Measurements from ENCODE around the gene PLCB3. TPM values are rescaled to one million over a fixed set of nuclear protein-coding genes. Genes with fewer than 3 reads are reported as not detected.
A peak's percentile ranks its signal among the peaks of the same experiment; 100 is the strongest.
"Not testable (repeated sequence)": the region's sequence is repeated elsewhere in the genome, so short reads cannot be mapped to it uniquely, and the experiment has no call there.

The PLCB3 gene
- total RNA-seq, 1 experiment from 2014 or later: 57.4 TPM

DNA sequence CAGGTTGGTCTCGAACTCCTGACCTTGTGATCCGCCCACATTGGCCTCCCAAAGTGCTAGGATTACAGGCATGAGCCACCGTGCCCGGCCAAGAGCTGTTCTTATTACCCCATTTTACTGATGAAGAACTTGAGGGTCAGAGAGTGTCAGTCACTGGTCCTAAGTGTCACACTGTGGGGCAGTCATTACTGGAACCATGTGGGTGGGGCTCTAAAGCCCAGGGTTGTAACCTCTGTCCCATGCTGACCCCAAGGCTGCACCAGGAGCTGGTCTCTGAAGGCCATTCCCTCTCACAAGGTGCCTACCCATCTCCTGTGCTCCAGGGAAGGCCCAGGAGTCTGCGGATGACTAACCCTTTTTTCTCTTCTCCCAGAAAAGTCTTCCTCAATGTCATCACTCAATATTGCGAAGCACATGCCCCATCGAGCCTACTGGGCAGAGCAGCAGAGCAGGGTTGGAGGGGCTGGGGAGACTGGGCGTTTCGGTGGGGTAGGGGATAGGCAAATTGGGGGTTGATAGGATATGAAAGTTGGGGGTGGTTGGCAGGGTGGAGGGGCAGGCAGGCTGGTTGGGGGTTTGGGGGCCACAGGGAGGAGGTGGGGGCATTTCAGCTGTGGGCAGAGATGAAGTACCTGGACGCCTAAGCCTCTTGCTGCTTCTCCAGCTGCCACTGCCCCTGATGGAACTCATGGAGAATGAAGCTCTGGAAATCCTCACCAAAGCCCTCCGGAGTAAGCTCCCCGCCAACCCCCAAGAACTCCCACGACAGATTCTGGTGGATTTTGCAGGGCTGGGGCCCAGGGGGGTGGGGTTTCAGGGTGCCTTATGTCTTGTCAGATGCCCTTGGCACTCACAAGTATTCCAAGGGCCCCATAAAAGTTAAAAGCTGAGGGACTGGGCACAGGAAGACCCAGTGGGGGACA is 52.0 kb downstream of the PLCB3 start:
- no peak for DNase-seq (ENCODE audit: low read depth)

DNA sequence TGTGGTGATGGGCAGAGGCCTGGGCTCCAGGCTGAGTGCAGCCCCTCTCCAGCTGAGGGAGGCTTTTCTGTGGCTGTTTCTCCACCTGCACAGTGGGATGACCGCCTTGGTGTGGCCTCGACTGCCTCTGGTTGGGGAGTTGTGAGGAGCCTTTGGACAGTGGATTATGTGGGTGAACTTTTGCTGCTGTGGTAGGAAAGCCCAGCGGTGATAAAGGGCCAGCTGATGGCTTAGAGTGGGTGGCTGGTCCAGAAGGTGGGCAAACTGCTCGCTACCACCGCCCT is 52.6 kb downstream of the PLCB3 start:
- DNase-seq (ENCODE audit: low read depth): no peak

DNA sequence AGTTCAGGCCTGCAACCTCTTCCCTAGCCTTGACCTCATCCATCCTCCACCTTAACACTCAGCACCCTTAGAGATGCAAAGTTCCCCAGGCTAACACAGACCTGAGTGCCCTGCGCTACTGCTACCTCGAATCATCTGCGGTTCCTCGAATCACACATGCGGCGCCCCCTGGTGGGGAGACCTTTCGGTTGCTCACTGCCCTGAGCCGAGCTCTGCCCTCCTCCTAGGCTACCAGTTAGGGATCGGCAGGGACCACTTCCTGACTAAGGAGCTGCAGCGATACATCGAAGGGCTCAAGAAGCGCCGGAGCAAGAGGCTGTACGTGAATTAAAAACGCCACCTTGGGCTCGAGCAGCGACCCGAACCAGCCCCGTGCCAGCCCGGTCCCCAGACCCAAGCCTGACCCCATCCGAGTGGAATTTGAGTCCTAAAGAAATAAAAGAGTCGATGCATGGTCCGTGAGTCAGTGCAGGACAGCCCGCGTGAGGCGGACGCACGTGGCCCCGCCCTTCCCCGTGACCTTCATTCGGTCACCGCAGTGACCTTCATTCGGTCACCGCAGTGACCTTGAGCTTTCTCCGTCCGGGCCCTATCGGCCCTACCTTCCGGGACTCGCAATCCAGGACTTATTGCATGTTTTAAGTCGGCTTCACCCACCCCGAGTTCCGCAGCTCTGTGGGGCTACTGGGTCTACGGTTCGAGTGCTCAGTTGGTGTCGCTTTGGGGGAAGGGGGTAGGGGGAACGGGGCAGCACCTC is 53.2 kb downstream of the PLCB3 start:
- peak; percentile 94 for DNase-seq (ENCODE audit: low read depth)

DNA sequence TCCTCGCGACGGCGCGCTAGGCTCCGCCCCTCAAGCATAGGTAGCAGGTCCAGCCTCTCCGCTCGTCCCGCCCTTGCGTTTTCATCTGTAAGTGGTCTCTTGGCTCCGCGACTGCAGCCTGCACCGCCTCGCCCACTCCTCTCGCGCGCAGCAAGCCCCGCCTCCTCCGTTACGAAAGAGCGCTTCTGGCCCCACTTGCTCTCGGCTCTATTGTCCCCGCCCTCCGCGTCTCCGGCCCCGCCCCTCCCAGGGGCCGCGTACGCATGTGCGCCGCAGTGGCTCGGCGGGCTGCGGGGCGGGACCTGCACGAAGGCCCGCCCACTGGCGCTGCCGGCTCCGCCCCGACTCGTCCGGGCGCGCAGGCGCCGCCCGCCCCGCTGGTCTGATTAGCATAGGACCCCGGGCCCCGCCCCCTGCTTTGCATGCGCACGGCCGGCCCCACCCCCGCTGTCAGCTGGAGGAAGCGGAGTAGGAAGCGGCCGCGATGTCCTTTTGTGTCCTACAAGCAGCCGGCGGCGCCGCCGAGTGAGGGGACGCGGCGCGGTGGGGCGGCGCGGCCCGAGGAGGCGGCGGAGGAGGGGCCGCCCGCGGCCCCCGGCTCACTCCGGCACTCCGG is 53.9 kb downstream of the PLCB3 start, which contains the start of gene ESRRA:
Gene ESRRA, plus strand, starts transcription at position 450 of the 616 bp plus-strand sequence. CDS start 1,656 bp downstream, outside the sequence.
- DNase-seq (ENCODE audit: low read depth): peak; percentile 99

DNA sequence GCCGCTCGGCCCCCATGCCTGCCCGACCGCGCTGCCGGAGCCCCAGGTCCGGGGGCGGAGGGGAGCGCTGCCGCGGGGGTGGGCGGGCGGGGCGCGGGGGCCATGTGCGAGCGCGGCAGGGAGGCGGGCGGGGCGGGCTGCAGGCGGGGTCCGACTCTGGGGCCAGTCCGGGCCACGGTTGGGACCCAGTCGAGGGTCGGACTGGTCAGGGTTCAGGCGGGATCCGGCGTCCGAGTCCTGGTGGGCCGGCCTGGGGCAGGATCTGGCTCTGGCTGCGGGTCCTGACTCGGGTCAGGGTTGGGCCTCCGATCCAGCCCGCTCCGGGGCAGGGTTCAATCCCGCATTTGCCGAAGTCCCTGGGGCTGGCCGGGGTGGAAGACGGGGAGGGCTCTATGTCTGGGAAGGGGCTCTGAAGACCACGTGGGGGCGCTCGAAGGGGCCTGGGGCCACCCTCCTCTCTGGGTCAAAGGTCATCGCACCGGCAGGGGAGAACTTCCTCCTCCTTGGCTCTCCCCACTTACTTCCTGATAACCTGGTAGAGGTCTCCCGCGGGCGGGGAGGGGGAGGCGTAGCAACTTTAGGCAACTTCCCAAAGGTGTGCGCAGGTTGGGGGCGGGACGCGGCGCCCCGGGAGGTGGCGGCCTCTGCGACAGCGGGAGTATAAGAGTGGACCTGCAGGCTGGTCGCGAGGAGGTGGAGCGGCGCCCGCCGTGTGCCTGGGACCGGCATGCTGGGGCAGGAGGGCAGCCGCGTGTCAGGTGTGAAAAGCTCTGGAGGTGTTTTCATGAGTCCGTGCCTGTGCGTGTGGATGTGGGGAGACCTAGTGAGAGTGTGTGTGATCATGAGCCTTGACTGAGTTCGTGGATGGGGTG is 54.6 kb downstream of the PLCB3 start:
- peak; percentile 72 for DNase-seq (ENCODE audit: low read depth)

DNA sequence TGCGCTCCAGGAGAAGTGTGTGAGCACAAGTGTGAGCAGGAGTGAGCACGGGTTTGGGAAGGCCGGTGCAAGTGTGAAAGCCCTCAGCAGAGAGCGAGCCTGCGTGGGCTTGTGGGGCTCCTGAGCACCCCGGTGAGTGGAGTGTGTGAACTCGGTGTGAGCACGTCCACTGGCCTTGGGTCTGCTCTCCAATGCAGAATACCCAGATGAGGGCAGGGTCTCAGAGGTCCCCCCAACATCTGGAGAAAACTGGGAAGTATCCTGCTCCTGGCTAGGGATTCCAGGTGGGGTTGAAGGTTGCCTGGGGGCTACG is 55.2 kb downstream of the PLCB3 start:
- DNase-seq (ENCODE audit: low read depth): no peak

DNA sequence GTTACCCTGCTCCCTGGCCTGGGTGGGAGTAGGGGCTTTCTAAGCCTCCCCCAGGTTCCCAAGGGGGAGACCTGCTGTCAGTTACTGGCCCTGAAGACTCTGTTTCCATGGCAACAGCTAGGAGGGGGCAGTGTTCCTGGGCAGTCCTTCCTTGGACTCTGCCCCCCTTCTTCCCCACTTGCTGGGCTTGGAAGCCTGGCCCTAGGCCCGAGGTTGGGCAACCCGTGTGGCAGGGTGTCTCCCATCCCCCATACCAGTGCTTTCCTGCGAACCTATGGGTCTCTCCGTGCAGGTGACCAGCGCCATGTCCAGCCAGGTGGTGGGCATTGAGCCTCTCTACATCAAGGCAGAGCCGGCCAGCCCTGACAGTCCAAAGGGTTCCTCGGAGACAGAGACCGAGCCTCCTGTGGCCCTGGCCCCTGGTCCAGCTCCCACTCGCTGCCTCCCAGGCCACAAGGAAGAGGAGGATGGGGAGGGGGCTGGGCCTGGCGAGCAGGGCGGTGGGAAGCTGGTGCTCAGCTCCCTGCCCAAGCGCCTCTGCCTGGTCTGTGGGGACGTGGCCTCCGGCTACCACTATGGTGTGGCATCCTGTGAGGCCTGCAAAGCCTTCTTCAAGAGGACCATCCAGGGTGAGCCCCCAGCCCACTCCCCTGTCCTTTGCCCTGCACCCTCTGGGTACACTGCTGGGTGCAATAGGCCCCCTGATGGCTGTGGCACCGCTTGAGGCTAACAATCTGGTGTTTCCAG is 55.7 kb downstream of the PLCB3 start:
- no peak for DNase-seq (ENCODE audit: low read depth)

DNA sequence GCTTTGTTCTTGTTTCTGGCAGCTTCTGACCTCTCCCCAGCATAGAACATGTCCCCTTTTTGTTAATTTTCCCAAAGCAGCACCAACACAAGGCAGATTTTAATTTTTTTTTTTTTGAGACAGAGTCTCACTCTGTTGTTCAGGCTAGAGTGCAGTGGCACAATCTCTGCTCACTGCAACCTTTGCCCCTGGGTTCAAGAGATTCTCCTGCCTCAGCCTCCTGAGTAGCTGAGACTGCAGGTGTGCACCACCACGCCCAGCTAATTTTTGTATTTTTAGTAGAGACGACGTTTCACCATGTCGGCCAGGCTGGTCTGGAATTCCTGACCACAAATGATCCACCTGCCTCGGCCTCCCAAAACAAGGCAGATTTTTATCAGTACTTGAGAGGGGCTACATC is 56.5 kb downstream of the PLCB3 start:
- not testable (repeated sequence) for DNase-seq (ENCODE audit: low read depth)

DNA sequence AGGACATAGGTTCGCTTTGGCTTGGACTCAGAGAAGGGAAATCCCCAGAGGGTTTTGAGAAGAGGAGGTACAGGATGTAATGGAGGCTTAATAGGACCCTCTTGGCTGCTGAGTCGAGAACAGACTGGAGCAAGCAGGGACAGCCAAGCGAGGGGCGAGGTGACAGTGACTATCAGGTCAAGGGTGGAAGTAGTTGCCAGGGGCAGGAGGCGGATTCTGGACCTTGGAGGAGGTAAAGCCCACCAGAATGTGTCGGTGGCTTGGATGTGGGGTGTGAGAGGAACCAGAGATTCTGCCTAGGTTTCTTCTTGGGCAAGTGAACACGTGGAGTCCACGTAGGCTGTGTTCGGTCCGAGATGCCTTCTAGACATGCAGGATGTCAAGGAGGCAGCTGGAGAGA is 61.6 kb downstream of the PLCB3 start:
- no peak for DNase-seq (ENCODE audit: low read depth)

DNA sequence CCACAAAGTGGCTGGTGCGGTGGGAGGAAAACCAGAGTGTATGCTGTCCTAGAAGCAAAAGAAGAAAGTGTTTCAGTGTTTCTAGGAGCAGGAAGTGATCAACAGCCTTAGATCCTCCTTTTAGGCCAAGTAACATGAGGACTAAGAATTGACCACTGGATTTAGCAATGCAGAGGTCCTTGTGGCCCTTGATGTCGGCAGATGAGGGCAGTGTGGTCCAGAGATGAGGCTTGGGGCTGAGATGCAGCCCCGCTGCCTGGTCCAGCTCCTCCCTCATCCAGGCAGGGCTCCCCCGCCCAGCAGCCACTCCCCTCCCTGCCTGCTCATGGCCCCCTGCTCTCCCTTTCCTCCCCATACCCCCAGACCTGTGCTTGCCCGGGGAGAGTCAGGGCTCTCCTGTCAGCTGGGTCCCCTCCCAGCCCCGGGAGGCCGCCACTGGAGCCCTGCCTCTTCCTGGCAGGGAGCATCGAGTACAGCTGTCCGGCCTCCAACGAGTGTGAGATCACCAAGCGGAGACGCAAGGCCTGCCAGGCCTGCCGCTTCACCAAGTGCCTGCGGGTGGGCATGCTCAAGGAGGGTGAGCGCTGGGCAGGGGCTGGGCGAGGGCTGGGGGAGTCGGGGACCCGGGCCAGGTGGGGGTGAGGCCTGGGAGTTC is 62.3 kb downstream of the PLCB3 start:
- no peak for DNase-seq (ENCODE audit: low read depth)

DNA sequence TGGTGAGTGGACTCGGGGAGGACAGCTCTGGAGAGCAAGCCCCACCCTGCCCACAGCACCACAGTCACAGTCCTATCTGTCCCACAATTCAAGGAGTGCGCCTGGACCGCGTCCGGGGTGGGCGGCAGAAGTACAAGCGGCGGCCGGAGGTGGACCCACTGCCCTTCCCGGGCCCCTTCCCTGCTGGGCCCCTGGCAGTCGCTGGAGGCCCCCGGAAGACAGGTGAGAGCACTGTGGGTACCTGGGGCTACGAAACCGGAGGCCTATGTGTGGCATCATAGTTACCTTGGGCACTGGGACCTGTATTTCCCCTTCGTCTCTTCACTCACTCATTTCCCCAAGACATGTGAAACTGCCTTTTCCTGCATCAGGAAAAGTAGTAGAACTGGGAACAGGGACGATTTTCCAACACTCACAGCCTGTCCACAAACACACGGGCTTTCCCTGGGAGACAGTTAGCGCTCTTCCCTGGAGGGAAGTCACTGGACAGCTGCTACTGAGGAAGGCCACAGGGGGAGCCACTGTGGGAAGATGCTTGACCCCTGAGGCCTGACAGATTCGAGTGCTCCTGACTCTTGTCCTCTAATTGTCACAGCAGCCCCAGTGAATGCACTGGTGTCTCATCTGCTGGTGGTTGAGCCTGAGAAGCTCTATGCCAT is 62.9 kb downstream of the PLCB3 start:
- DNase-seq (ENCODE audit: low read depth): no peak

DNA sequence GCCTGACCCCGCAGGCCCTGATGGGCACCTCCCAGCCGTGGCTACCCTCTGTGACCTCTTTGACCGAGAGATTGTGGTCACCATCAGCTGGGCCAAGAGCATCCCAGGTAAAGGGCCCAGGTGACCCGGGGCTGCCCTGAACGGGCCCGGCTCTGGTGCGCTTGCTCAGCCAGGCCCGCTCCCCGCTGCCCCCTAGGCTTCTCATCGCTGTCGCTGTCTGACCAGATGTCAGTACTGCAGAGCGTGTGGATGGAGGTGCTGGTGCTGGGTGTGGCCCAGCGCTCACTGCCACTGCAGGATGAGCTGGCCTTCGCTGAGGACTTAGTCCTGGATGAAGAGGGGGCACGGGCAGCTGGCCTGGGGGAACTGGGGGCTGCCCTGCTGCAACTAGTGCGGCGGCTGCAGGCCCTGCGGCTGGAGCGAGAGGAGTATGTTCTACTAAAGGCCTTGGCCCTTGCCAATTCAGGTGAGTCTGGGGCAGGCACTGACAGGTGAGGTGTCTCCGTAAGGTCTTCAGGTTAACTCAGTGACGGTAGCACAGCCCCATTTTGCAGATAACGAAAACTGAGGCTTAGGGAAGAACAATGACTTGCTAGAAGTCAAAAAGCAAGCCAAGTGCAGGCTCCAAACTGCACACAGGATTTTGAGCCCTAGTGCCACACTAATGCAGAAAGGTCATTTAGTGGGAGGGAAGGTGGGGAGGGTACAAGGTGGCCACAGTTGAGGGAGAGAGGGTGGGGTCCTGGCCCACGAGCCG is 63.7 kb downstream of the PLCB3 start:
- DNase-seq (ENCODE audit: low read depth): no peak

DNA sequence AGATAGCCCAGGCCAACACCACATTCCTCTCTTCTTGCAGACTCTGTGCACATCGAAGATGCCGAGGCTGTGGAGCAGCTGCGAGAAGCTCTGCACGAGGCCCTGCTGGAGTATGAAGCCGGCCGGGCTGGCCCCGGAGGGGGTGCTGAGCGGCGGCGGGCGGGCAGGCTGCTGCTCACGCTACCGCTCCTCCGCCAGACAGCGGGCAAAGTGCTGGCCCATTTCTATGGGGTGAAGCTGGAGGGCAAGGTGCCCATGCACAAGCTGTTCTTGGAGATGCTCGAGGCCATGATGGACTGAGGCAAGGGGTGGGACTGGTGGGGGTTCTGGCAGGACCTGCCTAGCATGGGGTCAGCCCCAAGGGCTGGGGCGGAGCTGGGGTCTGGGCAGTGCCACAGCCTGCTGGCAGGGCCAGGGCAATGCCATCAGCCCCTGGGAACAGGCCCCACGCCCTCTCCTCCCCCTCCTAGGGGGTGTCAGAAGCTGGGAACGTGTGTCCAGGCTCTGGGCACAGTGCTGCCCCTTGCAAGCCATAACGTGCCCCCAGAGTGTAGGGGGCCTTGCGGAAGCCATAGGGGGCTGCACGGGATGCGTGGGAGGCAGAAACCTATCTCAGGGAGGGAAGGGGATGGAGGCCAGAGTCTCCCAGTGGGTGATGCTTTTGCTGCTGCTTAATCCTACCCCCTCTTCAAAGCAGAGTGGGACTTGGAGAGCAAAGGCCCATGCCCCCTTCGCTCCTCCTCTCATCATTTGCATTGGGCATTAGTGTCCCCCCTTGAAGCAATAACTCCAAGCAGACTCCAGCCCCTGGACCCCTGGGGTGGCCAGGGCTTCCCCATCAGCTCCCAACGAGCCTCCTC is 64.6 kb downstream of the PLCB3 start:
- not testable (repeated sequence) for DNase-seq (ENCODE audit: low read depth)

DNA sequence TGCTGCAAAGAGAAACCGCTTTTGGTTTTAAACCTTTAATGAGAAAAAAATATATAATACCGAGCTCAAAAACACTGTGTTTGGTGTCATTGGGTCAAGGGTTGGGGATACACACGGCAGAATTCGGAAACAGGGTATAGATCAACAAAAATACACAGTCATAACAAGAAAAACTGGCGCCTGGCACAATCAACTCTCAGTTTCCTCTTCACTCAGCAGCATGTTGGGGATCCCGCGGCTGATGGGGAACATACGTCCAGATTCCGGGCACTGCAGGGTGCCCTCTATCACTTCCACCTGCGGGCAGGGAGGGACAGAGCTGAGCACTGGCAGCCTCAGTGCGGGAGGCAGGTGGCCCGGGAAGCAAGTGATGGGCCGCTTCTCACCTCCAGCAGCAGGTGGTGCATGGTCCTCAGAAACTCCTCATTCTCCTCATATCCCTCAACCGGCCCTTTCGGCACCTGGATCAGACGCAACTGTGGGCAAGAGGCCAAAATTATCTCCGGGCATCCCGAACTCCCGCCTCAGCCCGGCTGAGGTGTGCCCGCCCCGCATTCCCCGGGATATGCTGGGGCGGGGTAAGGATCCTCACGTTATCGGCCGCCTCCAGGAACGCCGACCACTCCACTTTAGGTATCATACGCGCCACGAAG is 65.5 kb downstream of the PLCB3 start:
- peak; percentile 51 for DNase-seq (ENCODE audit: low read depth)

DNA sequence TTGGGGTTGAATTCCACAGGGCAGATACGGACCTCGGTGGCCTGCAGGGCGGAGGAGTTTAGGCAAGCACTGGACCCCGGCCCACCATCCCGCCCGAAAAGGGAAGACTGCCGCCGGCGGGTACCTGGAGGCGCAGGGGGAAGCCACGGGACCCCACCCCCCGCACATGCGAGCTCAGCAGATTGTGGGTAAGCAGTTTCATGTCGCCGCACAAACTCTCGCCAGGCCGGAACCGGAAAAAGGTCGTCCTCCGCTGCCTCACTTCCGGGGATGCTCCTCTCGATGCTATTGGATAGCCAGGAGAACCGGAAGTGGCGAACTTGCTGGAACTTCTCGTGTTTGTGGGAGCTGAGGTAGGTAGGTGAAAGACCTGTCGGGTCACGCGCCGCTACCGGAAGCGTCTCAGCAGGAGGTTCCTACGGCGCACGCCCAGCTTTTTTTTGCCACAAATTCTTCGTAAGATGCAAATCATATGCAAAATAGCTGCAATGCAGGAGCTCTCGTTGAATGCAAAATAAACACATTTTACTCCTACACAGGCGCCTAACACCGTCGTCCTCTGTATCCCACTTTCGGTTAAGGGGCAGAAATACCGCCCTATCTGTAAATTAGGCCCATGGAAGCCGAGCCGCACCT is 66.1 kb downstream of the PLCB3 start, which contains the start of gene TRMT112:
Gene TRMT112, minus strand, starts transcription at position 235 of the 636 bp plus-strand sequence. Its CDS starts 33 bp downstream, at position 202.
- DNase-seq (ENCODE audit: low read depth): peak; percentile 99

DNA sequence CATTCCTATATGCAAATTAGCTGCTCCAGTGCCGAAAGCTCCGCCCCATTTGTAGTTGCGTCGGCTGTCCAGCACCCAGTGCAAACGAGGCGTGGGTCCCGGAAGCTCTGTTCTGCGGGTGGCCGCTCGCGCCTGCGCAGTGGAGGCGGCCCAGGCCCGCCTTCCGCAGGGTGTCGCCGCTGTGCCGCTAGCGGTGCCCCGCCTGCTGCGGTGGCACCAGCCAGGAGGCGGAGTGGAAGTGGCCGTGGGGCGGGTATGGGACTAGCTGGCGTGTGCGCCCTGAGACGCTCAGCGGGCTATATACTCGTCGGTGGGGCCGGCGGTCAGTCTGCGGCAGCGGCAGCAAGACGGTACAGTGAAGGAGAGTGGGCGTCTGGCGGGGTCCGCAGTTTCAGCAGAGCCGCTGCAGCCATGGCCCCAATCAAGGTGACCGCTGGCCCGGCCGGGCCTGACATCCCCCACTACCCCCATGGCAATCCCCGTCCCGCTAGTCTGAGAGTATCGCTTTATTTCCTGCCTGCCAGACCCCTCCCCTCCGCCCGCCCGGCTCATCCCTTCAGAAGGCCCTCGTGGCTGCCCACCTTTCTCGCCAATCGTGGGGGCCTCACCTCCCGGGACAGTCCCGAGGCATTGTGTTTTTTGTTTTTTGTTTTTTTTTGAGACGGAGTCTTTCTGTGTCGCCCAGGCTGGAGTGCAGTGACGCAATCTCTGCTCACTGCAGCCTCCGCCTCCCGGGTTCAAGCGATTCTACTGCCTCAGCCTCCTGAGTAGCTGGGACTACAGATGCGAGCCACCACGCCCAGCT is 66.8 kb downstream of the PLCB3 start, which contains the start of gene PRDX5:
Gene PRDX5, plus strand, starts transcription at position 161 of the 805 bp plus-strand sequence. Its CDS starts 95 bp downstream, at position 256.
- peak; percentile 96 for DNase-seq (ENCODE audit: low read depth)
